ENCODE results near the gene NR2C1. TPM values are rescaled to one million over a fixed set of nuclear protein-coding genes. Genes with fewer than 3 reads are reported as not detected.

Gene NR2C1
- total RNA-seq, 2 experiments from 2014 or later: 42.8 to 43.4 TPM

- no peaks in the 10 kb centered on the region for H4K20me1 ChIP-seq (ENCODE audit: insufficient read depth, low read length)
- H3K9me2 ChIP-seq (ENCODE audit: insufficient read depth, low read length): no peaks in the 10 kb centered on the region
- peaks cover 8% of the 10 kb centered on the region for H3K36me3 ChIP-seq (ENCODE audit: insufficient read depth, low read length)
- no peaks in the 10 kb centered on the region for H3K9me3 ChIP-seq (ENCODE audit: low read length)
- no peaks in the 10 kb centered on the region for H3K79me2 ChIP-seq (ENCODE audit: insufficient read depth, low read depth, low read length)
- CTCF ChIA-PET (ENCODE audit: unreplicated experiment): no interaction called here
- TF ChIP-seq, protein P1, sequence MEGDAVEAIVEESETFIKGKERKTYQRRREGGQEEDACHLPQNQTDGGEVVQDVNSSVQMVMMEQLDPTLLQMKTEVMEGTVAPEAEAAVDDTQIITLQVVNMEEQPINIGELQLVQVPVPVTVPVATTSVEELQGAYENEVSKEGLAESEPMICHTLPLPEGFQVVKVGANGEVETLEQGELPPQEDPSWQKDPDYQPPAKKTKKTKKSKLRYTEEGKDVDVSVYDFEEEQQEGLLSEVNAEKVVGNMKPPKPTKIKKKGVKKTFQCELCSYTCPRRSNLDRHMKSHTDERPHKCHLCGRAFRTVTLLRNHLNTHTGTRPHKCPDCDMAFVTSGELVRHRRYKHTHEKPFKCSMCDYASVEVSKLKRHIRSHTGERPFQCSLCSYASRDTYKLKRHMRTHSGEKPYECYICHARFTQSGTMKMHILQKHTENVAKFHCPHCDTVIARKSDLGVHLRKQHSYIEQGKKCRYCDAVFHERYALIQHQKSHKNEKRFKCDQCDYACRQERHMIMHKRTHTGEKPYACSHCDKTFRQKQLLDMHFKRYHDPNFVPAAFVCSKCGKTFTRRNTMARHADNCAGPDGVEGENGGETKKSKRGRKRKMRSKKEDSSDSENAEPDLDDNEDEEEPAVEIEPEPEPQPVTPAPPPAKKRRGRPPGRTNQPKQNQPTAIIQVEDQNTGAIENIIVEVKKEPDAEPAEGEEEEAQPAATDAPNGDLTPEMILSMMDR (conservative IDR thresholded peaks at IDR 0.05; ENCODE audit: low read length): no peak
- no peak overlapping the region for H3K27ac ChIP-seq (ENCODE audit: low read depth, low read length, poor library complexity, severe bottlenecking)
- no peak overlapping the region for H3K4me2 ChIP-seq (ENCODE audit: low read length)
- H3K4me1 ChIP-seq (ENCODE audit: insufficient read depth, low read length, poor library complexity, severe bottlenecking): peaks cover 16% of the 10 kb centered on the region
- POLR2A ChIA-PET: interaction anchor here (0.5 to 0.6 kb wide), 2 partner anchors 118 to 425 kb away, joined by 3 read pairs; no protein-coding TSS in a partner anchor
- no peak for DNase-seq (ENCODE audit: low spot score)
- no peak overlapping the region for H2AFZ ChIP-seq (ENCODE audit: low read length)
- intact Hi-C loops (cut with micrococcal nuclease; ENCODE audit: unreplicated experiment): no loop called here
- no TSS peak for BruUV-seq (replicated peaks)
- H3K4me3 ChIP-seq (ENCODE audit: low read depth, low read length, poor library complexity, severe bottlenecking): no peak overlapping the region
Observed at GRCh38 chr12:95107362-95107761, 33.9 kb upstream of the NR2C1 start.

GRCh38 chr12:95105540-95105939, 32.1 kb upstream of the NR2C1 start:
- Histone ChIP-seq H3K9me2 (ENCODE audit: insufficient read depth, low read length) (no peaks in the 10 kb centered on the region), H3K36me3 (ENCODE audit: insufficient read depth, low read length) (peaks cover 10% of the 10 kb centered on the region; the same call in 1 of the 2 replicates), H3K9me3 (ENCODE audit: low read length) (no peaks in the 10 kb centered on the region), H3K4me2 (ENCODE audit: low read length) (no peak overlapping the region), H4K20me1 (ENCODE audit: insufficient read depth, low read length) (no peaks in the 10 kb centered on the region), H3K79me2 (ENCODE audit: insufficient read depth, low read depth, low read length) (no peaks in the 10 kb centered on the region), H3K4me1 (ENCODE audit: insufficient read depth, low read length, poor library complexity, severe bottlenecking) (peaks cover 16% of the 10 kb centered on the region), H3K4me3 (ENCODE audit: low read depth, low read length, poor library complexity, severe bottlenecking) (no peak overlapping the region), H2AFZ (ENCODE audit: low read length) (no peak overlapping the region), H3K27ac (ENCODE audit: low read depth, low read length, poor library complexity, severe bottlenecking) (no peak overlapping the region)
- ChIA-PET CTCF (ENCODE audit: unreplicated experiment) (no interaction called here), POLR2A (interaction anchor here (0.6 to 0.8 kb wide), 6 partner anchors 18 to 261 kb away, joined by 3 to 5 read pairs (median 3); no protein-coding TSS in a partner anchor)
- no peak for DNase-seq (ENCODE audit: low spot score)
- intact Hi-C loops (cut with micrococcal nuclease; ENCODE audit: unreplicated experiment): no loop called here
- TF ChIP-seq, protein P1 (conservative IDR thresholded peaks at IDR 0.05; ENCODE audit: low read length): no peak
- TF ChIP-seq EZH2phosphoT487 (IDR thresholded peaks at IDR 0.05; ENCODE audit: borderline replicate concordance, low read depth, low read length): no peak
- no TSS peak for BruUV-seq (replicated peaks)

GRCh38 chr12:95104919-95105452, 31.6 kb upstream of the NR2C1 start:
- Histone ChIP-seq H3K4me3 (ENCODE audit: low read depth, low read length, poor library complexity, severe bottlenecking) (no peak overlapping the region), H3K36me3 (ENCODE audit: insufficient read depth, low read length) (peaks cover 10% of the 10 kb centered on the region; the same call in 1 of the 2 replicates), H3K4me1 (ENCODE audit: insufficient read depth, low read length, poor library complexity, severe bottlenecking) (peaks cover 16% of the 10 kb centered on the region), H2AFZ (ENCODE audit: low read length) (no peak overlapping the region), H3K79me2 (ENCODE audit: insufficient read depth, low read depth, low read length) (no peaks in the 10 kb centered on the region), H3K9me2 (ENCODE audit: insufficient read depth, low read length) (no peaks in the 10 kb centered on the region), H3K9me3 (ENCODE audit: low read length) (no peaks in the 10 kb centered on the region), H4K20me1 (ENCODE audit: insufficient read depth, low read length) (no peaks in the 10 kb centered on the region), H3K4me2 (ENCODE audit: low read length) (no peak overlapping the region), H3K27ac (ENCODE audit: low read depth, low read length, poor library complexity, severe bottlenecking) (no peak overlapping the region)
- intact Hi-C loops (cut with micrococcal nuclease; ENCODE audit: unreplicated experiment): no loop called here
- BruUV-seq (replicated peaks): no TSS peak
- no peak for DNase-seq (ENCODE audit: low spot score)
- POLR2A ChIA-PET: interaction anchor here (0.6 to 0.8 kb wide), 5 partner anchors 18 to 262 kb away, joined by 3 to 5 read pairs (median 3); no protein-coding TSS in a partner anchor
- TF ChIP-seq EZH2phosphoT487 (IDR thresholded peaks at IDR 0.05; ENCODE audit: borderline replicate concordance, low read depth, low read length): no peak
- TF ChIP-seq, protein P1 (conservative IDR thresholded peaks at IDR 0.05; ENCODE audit: low read length): no peak
- CTCF ChIA-PET (ENCODE audit: unreplicated experiment): no interaction called here
